Measurements from ENCODE around the gene TRPM8.
"Not testable (repeated sequence)": the region's sequence is repeated elsewhere in the genome, so short reads cannot be mapped to it uniquely, and the experiment has no call there.

The TRPM8 gene

DNA sequence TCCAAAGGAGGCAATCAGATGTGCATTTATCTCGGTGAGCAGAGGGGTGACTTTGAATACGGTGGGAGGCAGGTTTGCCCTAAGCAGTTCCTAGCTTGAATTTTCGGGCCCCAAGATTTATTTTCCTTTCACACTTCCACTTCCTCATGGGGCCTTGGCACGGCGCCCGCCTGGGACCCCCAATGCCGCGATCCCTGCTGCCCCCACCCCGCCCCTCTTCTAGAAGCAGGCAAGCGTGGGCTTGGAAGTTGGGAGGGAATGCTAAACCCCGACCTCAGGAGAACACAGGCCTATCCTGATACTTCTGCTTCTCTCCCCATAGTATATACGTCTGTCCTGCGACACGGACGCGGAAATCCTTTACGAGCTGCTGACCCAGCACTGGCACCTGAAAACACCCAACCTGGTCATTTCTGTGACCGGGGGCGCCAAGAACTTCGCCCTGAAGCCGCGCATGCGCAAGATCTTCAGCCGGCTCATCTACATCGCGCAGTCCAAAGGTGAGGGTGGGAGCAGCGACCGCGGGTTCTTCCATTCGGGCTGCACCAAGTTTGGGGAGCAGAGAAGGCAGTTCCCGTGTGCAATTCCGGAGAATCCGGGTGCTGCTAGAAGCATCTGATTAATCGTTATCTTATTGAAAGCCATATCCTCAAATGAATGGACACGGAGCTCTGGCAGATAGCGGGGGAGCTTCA is 21.6 kb downstream of the TRPM8 start:
- DNase-seq: no peak

DNA sequence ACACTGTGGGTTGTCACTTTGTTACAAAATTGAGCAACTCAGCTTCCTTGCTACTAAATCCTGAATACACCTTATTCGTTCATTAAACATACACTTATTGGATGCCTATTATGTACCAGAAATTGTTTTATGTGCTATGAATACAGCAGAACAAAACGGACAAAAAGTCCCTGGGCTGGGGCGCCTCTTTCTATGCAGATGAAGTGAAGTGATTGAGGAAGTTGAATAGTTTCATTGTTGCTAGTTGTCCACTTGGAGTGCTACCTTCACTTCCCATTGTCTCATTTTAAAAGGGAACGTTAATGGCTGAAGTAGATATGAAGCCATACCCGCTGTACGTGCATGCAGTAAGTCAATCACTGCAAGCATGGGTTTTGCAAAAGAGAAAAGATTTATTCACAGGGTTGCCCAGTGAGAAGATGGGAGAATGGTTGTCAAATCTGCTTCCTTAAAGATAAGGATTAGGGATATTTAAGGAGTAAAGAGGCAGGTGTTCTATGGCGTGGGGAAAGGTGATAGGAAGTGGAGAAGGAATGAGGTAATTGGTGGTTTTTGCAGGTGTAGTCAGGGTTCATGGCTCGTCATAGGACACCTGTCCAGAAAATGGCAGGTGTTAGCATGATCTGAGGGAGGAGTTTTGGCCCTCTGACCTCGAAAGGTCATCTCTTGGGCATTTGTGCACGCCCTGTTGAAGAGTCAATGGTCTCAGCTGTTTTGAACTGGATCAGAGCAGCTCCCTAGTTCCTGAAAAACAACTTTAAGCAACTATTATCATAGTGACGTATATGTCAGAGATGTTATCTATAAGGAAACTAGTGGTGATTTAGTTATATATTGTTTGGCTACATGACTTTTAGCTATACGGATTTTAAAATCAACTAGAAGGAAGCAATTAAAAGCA is 23.5 kb downstream of the TRPM8 start:
- no peak for DNase-seq

DNA sequence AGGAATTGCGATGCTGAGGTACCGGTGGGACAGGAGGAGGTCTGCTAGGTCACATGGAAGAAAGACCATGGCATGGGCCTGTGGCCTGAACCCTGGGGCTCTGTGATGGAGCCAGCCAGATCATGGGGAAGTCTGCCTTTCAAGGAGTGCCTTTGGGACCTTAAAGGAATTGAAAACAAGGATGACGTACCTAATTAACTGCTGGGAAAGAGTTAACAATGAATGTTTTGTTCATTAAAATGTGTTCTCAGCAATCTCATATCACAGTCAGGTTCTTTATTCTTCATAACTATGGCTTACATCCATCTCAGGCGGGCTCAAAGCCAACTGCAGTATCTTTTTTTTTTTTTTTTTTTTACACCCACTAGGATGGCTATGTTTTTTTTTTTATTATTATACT is 25.6 kb downstream of the TRPM8 start:
- DNase-seq: no peak

DNA sequence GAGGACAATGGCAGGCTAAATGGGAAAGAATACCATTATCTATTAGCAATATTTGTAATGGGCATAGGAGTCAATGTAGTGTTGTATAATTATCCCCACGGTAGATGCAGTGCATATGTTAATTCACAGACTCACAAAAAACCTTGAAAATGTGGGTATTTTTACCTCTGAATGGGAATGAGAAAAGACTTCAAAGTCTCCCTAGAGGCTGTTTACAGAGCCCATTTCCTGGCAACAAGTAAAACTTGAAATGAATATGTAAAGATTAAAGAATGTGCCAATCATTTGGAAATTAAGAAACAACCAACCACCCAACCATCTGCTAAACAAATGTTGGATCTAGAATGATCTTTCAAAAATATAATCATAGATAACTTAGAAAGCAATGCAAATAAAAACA is 27.1 kb downstream of the TRPM8 start:
- no peak for DNase-seq

DNA sequence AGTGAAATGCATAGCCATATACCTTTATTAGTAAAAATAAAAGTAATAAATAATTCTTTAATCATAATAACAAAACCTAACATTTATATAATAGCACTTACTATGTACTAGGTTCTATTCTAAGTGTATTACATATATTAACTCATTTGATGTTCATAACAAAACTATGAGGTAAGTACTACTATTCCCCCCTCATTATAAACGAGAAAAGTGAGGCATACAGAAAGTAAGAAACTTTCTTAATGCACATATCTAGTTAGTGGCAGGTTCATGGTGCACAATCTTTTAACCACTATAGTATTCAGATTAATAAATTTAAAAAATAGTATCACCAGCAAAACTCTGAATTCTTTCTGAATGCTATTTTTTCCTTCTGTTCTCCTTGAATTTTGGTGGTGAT is 27.5 kb downstream of the TRPM8 start:
- no peak for DNase-seq

DNA sequence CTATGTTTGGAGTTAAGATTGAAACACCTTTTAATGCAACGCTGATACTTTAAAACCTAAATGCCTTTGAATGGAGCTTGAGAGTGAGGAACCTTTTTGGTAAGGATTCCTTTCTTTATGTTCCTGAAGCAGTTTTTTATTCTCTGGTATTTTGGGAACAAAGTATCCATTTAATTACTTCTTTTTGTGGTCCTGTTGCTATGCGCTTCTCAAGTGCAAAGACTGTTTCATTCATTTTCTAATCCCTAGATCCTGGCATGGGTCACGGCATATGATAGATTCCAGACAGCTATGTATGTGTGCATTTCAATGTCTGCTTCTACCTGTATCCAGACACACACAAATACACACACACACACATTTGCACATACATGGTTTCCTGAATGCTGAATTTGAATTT is 28.0 kb downstream of the TRPM8 start:
- no peak for DNase-seq

DNA sequence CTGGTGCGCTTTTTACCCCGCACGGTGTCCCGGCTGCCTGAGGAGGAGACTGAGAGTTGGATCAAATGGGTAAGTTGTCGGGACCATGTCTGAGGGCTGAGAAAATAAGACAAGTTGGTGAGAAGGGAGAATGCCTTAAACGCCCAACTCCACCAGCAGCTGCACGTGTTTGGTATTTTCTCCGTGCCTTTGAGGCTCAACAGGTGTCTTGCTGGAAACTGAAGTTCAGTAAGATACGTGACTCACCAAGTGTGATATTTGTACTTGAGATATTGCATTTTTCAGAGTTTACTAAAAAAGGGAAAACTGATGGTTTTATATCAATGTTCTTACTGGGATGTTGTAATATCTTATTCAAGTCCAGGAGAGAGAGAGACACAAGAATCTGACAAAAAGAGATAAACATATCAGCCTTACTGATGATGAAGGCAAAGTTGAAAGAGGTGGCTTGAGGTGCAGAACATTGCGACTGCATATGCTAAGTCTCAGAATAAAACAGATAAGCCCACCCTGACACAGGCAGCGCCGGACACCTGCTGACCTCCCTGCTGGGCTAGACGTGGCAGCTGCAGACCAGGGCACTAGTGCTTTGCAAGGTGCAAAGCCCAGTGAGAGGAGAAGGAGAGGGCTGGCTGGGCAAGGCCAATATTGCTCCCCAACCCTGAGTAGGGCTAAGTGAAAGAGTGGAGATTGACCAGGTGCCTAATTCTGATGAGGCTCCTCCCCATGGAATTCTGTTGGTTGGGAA is 33.1 kb downstream of the TRPM8 start:
- DNase-seq: no peak

DNA sequence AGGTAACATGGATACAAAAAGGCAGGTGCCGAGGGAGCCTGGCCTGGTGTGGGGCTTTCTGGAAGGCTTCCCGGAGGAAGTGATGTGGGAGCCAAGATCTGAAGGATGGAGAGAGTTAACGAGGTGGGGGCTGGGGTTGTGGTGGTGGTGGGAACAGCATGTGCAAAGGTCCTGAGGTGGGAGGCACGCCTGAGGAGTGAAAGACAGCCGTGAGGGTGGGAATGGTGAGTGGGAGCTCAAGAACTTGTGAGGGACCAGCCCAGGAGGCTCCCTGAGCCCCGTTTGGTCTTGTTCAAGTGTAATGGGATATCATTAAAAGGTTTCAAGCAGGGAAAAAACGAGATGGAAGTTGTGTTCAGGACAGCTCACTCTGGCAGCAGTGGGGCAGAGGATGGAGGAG is 35.2 kb downstream of the TRPM8 start:
- DNase-seq: no peak

DNA sequence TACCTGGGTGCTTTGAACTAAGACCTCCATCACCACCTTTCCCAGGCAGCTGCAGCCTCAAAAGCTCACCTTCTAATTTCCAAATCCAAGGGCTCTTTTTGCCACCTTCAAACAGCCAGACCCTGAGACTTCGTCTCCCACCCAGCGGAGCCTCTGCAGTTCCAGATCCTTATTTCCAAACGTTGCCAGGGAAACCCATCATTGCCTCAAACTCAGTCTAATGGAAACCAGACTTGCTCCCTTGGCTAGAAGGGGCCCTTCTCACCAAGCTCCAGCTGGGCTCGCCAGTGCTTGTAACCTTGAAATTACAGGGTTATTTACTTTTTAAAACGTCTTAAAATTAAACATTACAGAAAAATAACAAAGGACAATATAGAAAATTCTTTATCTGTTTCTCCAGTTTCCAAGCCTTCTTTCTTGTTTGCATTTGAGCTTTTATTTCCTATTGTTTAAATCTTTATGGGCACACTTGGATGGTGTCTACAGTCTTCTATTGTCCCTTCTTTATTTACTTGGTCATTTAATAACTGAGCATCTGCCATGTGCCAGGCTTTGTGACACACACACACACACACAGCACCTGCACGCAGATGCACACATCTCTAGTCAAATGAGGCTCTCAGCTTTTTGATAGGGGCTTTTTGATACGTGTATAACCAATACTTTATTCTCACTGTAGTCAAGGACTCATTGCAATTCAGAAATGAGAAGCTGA is 36.1 kb downstream of the TRPM8 start:
- peak; percentile 93 for DNase-seq

DNA sequence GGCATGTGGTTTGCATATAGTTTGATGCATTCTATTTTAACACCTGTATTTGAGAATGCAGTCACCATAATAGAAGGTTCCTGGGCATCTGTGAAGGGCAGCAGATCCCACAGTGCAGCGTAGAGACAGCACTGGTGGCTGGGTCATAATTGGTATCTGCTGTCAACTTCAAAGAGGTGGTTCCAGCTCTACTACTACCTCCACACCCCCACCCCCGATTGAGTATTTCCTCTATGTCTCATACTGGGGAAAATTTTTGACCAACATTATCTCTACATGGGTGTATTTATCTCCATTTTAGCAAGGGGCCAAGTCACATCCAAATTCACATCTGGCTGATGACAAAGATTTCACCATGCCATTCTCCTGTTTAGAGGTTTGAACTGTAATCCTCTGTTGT is 43.0 kb downstream of the TRPM8 start:
- DNase-seq: no peak

DNA sequence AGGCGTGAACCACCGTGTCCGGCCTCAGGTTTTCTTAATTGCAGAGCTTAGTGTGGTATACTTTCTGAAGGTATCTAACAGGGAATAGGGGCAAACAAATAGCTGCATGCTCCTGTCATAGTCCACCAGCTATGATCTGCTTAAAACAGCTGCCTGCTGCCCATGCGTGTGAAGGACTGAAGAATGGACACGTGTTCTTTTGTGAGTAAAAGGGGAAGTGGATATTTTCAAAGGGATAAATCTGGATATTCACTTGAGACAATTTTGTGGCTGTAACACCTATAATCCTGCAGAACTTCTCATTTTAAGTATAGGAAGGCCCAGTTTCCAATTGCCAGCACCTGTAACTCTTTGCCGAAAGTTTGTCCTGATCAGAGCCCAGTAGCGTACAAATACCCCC is 44.7 kb downstream of the TRPM8 start:
- DNase-seq: no peak

DNA sequence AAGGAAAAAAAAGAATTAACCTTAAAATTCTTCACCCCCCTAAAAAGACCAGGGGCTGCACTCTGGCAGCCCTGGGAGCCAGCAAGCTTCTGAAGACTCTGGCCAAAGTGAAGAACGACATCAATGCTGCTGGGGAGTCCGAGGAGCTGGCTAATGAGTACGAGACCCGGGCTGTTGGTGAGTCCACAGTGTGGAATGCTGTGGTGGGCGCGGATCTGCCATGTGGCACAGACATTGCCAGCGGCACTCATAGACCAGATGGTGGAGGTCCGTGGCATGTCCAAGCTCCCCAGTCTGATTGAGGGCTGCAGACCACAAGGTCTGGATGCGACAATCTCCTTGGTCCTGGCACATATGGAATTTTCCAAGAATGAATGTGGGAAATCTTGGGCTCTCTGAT is 47.4 kb downstream of the TRPM8 start:
- DNase-seq: no peak

DNA sequence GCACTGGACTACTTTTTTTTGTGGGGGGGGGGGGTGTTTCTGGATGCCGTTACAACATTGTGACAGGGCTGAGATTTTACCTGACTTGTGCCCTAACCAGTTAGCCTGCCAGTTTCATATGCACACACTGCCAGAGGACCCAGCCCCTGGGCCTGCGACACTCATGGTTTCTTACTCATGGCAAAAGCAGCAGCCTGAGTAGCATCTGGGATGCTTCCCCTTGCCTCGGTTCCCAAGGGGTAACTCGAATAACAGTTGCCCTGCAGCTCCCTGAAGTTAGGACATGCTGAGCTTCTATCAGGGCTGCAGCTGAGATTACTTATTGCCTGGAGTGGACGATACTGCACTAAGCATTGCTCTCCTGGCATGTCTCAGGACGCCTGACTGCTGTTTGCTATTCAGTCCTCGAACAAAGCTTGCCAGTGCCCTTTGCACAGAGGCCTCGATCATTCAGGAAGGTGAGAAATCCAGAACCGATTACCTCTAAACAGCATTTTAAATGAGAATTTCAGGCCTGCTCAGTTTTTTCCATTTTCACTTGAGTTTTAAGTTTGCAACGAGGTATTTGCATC is 47.9 kb downstream of the TRPM8 start:
- DNase-seq: no peak

DNA sequence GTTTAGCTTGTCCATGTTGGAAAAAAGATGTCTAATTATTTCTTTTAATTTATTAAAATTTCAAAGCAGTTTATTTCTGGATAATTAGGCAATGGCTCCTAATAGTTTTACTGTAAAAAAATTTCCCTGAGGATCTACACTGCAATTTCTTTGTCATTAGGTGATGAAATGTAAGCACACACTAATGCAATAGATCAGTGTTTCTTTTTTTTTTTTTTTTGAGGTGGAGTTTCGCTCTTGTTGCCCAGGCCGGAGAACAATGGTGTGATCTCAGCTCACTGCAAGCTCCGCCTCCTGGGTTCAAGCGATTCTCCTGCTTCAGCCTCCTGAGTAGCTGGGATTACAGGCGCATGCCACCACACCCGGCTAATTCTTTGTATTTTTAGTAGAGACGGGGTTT is 48.5 kb downstream of the TRPM8 start:
- not testable (repeated sequence) for DNase-seq

DNA sequence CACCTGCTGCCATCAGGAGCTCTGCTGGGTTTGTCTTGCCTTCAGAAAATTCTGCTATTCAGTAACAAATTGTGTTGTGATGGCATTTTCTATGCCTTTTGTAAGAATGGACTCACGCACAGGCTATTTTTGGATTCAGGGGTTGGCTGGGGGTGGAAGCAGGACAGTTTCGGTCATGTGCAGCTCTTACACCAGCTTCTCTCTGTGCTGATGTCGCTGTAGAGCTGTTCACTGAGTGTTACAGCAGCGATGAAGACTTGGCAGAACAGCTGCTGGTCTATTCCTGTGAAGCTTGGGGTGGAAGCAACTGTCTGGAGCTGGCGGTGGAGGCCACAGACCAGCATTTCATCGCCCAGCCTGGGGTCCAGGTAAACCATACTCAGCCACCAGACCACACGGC is 49.2 kb downstream of the TRPM8 start:
- DNase-seq: no peak

DNA sequence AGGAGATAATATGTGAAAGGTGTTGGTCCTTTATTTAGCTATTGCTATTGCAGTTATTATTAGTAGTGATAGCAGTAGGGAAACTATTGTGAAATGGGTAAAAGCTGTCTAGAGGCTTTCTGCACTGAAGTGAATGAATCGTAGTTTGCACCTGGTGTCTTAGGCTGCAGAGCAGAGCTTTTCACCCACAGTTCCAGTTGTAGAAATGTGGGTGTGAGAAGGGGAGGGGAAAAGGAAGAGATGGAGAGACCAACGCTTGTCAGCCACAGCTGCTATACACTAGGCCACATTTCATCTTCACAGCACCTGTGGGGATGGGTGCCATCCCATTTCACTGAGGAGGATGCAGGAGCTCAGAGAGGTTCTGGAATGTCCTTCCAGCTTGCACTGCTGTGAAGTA is 50.0 kb downstream of the TRPM8 start:
- DNase-seq: no peak

DNA sequence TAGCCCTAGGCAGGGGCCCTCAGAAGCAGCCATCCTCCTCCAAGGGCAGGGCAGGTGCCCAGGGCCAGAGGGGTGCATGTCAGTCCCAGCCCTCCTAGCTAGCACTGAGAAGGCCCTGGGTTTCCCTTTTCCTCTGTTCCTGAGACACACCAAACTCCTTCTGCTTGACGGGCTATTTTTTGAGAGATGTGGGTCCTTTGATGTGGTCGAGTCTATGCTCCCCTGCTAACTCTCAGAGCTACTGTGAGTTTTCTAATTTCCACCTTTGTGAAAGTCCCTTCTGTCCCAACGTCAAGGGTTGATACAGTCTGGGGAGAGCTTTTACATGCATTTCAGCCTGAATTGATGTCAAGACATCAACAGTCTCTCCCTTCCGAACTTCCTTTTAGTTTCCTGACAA is 51.4 kb downstream of the TRPM8 start:
- DNase-seq: no peak

DNA sequence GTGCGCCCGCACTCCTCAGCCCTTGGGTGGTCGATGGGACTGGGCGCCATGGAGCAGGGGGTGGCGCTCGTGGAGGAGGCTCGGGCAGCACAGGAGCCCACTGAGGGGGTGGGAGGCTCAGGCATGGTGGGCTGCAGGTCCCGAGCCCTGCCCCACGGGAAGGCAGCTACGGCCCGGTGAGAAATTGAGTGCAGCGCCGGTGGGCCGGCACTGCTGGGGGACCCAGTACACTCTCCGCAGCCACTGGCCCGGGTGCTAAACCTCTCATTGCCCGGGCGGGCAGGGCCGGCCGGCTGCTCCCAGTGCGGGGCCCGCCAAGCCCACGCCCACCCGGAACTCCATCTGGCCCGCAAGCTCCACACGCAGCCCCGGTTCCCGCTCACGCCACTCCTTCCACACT is 55.3 kb downstream of the TRPM8 start:
- DNase-seq: not testable (repeated sequence)

DNA sequence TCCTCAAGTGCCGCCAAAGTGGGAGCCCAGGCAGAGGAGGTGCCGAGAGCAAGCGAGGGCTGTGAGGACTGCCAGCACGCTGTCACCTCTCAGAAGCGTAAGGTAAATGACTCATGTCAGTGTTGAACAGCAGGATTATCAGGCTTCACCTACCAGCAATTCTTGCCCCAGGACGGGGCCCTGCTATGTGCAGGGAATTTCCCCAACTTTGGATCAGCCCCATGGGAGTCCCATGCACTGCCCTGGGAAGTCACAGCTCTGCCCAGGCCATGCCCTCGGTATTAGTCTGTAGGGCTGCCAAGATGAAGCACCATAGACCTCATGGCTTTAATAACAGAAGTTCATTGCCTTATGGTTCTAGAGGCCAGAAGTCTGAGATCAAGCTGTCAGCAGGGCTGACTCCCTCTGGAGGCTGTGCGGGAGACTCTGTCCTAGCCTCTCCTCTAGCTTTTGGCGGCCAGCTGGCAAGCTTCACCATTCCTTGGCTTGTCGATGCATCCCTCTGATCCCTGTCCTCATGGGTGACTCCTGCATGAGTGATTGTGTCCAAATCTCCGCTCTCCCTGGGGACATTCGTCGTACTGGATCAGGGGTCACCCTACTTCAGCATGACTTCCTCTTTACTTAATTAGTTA is 55.9 kb downstream of the TRPM8 start:
- DNase-seq: no peak

DNA sequence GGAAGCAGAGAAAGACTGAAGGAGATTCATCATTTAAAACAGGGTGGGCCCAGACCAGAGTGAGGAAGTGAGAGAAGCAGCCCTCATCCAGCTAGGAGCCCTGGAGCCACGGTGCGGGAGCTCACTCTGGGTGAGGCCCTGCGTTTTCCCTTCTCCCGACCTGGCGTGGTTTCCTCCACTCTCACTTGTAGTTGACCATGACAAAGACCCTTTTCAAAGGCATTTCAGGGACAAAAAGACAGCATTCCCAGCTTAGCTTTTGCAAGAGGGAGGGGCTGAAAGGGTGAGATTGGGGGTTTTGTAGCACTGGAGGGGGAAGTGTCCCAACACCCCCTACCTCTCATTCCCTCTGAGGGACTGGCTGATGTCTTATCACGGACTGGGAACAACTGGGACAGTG is 56.6 kb downstream of the TRPM8 start:
- no peak for DNase-seq

DNA sequence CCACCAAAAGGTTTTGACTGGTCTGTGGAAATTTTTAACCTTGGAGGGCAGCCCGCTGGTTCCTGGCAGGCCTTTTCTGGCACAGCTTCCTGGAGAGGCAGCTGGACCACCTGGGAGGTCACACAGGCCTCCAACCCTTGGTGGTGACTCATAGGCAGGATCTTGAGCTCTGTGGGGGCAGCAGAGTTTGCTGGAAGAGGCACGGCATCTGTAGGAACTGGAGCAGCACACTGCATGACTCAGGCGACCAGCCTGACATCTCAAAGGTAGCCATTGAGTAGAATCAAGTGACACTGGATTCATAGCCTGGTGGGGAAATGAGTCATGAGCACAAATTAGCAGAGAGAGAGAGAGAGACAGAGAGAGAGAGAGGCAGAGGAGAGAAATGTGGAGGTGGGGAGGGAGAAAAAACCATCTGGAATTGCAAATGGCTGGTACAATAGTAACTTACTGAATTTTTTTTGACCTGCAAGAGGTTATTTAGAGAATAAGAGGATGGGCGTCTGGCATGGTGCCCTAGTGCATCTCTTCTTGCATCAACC is 57.4 kb downstream of the TRPM8 start:
- DNase-seq: peak; percentile 17

DNA sequence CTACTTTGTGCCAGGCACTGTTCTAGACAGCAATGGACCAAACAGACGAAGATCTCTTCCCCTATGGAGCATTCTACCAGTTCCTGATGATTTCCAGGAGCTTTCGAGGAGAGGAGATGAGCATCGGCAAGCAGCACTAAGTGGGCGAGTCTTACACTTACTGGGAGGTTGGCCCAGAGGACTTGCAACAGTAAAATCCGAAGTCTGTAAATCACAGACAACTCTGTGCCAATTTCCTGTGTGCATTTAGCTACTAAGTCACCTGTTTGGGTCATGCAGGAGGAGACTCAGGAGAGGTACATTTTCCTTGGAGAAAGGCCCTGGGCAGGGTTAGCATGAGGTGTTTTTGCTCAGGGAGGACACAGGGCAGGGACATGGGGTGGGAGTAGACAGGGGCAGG is 58.9 kb downstream of the TRPM8 start:
- no peak for DNase-seq
